Measurements from ENCODE around the gene TRMT6.

The TRMT6 gene

DNA sequence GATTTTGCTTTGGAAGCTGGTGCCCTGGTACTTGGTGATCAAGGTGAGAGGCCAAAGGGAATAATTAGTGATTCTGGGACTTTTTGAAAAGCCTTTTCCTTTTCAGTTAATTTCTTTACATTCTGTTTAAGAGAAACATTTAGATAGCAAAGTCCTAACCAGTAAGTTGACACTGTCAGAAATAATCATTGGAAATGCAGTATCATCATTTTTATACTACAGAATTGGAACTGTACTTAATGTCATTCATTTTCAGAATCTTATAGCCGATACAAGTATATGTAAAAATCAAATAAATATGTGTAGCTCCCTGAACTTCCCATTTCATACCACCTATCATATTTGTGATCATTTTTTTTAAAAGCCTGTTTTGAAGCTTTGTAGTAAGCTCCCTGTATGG, 27.6 kb upstream of the TRMT6 start:
- H3F3A ChIP-seq (ENCODE audit: control insufficient read depth, insufficient read depth) = no peaks in the 10 kb centered on the region
- no peaks in the 10 kb centered on the region for H3K4me1 ChIP-seq (ENCODE audit: control insufficient read depth, low read length)
- peaks cover 95% of the 10 kb centered on the region for H3K36me3 ChIP-seq (ENCODE audit: control insufficient read depth, low read length)
- H3K9me3 ChIP-seq (ENCODE audit: control insufficient read depth, insufficient read depth, low read length) = no peaks in the 10 kb centered on the region
- H3K79me2 ChIP-seq (ENCODE audit: control insufficient read depth, low read length) = no peaks in the 10 kb centered on the region
- no peak overlapping the region for H3K27ac ChIP-seq (ENCODE audit: low read depth, low read length)
- H3K4me2 ChIP-seq (ENCODE audit: low read length) = no peak overlapping the region
- no peaks in the 10 kb centered on the region for H4K20me1 ChIP-seq (ENCODE audit: control insufficient read depth, insufficient read depth, low read depth, low read length)
- H3K27me3 ChIP-seq (ENCODE audit: control insufficient read depth, low read length) = no peaks in the 10 kb centered on the region
- no peak for TF ChIP-seq EZH2phosphoT487 (IDR thresholded peaks at IDR 0.05; ENCODE audit: borderline replicate concordance, low read length)
- TF ChIP-seq, protein P1, sequence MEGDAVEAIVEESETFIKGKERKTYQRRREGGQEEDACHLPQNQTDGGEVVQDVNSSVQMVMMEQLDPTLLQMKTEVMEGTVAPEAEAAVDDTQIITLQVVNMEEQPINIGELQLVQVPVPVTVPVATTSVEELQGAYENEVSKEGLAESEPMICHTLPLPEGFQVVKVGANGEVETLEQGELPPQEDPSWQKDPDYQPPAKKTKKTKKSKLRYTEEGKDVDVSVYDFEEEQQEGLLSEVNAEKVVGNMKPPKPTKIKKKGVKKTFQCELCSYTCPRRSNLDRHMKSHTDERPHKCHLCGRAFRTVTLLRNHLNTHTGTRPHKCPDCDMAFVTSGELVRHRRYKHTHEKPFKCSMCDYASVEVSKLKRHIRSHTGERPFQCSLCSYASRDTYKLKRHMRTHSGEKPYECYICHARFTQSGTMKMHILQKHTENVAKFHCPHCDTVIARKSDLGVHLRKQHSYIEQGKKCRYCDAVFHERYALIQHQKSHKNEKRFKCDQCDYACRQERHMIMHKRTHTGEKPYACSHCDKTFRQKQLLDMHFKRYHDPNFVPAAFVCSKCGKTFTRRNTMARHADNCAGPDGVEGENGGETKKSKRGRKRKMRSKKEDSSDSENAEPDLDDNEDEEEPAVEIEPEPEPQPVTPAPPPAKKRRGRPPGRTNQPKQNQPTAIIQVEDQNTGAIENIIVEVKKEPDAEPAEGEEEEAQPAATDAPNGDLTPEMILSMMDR (IDR thresholded peaks at IDR 0.05; ENCODE audit: low read depth, low read length, poor library complexity, severe bottlenecking) = no peak
- no peaks in the 10 kb centered on the region for H3K9me2 ChIP-seq (replicated peaks; ENCODE audit: control insufficient read depth, low read length)
- H3K4me3 ChIP-seq (ENCODE audit: low read length) = no peak overlapping the region

DNA sequence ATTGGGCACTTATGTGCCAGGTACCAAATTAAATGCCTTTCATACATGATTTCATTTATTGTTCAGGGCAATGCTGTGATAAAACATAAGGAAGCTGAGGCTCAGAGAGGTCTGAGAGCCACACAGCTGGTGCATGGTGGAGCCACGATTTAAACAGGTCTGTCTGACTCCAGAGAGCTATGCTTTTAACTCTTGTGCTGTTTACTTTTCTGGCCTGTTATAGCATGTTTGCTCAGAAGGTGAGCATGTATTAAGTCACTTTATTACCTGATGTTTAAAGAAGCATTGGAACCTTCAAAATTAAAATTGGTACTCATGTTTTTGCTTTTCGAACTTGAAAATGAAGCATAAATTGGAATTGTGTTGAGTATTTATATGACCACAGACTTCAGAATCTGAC, 26.9 kb upstream of the TRMT6 start:
- H3K9me2 ChIP-seq (replicated peaks; ENCODE audit: control insufficient read depth, low read length) = no peaks in the 10 kb centered on the region
- H3F3A ChIP-seq (ENCODE audit: control insufficient read depth, insufficient read depth) = no peaks in the 10 kb centered on the region
- no peak overlapping the region for H3K4me3 ChIP-seq (ENCODE audit: low read length)
- TF ChIP-seq, protein P1 (IDR thresholded peaks at IDR 0.05; ENCODE audit: low read depth, low read length, poor library complexity, severe bottlenecking) = no peak
- no peak for TF ChIP-seq EZH2phosphoT487 (IDR thresholded peaks at IDR 0.05; ENCODE audit: borderline replicate concordance, low read length)
- no peaks in the 10 kb centered on the region for H3K27me3 ChIP-seq (ENCODE audit: control insufficient read depth, low read length)
- H3K4me1 ChIP-seq (ENCODE audit: control insufficient read depth, low read length) = no peaks in the 10 kb centered on the region
- no peaks in the 10 kb centered on the region for H3K79me2 ChIP-seq (ENCODE audit: control insufficient read depth, low read length)
- no peak overlapping the region for H3K4me2 ChIP-seq (ENCODE audit: low read length)
- no peaks in the 10 kb centered on the region for H3K9me3 ChIP-seq (ENCODE audit: control insufficient read depth, insufficient read depth, low read length)
- H3K36me3 ChIP-seq (ENCODE audit: control insufficient read depth, low read length) = peaks cover 95% of the 10 kb centered on the region
- no peak overlapping the region for H3K27ac ChIP-seq (ENCODE audit: low read depth, low read length)
- no peaks in the 10 kb centered on the region for H4K20me1 ChIP-seq (ENCODE audit: control insufficient read depth, insufficient read depth, low read depth, low read length)

DNA sequence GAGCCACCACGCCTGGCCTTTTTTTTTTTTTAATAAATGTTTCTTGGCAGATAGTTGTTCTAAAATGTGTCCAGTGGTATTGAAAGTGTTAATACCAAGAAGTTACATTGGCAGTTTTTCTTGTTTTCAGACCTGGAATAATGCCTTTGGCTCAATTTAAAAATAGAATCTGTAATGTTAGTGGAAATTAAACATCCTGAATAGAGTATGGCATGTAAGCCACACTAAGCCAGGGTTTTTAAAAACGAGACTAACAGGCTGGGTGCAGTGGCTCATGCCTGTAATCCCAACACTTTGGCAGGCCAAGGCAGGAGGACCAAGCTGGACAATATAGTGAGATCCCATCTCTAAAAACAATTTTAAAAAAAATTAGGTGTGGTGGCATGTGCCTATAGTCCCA, 25.4 kb upstream of the TRMT6 start:
- H3K27ac ChIP-seq (ENCODE audit: low read depth, low read length) = no peak overlapping the region
- H3K9me2 ChIP-seq (replicated peaks; ENCODE audit: control insufficient read depth, low read length) = no peaks in the 10 kb centered on the region
- H3K27me3 ChIP-seq (ENCODE audit: control insufficient read depth, low read length) = no peaks in the 10 kb centered on the region
- no peaks in the 10 kb centered on the region for H4K20me1 ChIP-seq (ENCODE audit: control insufficient read depth, insufficient read depth, low read depth, low read length)
- H3K4me2 ChIP-seq (ENCODE audit: low read length) = no peak overlapping the region
- no peaks in the 10 kb centered on the region for H3F3A ChIP-seq (ENCODE audit: control insufficient read depth, insufficient read depth)
- TF ChIP-seq EZH2phosphoT487 (IDR thresholded peaks at IDR 0.05; ENCODE audit: borderline replicate concordance, low read length) = no peak
- TF ChIP-seq, protein P1 (IDR thresholded peaks at IDR 0.05; ENCODE audit: low read depth, low read length, poor library complexity, severe bottlenecking) = no peak
- H3K9me3 ChIP-seq (ENCODE audit: control insufficient read depth, insufficient read depth, low read length) = no peaks in the 10 kb centered on the region
- no peaks in the 10 kb centered on the region for H3K4me1 ChIP-seq (ENCODE audit: control insufficient read depth, low read length)
- no peaks in the 10 kb centered on the region for H3K79me2 ChIP-seq (ENCODE audit: control insufficient read depth, low read length)
- no peak overlapping the region for H3K4me3 ChIP-seq (ENCODE audit: low read length)
- H3K36me3 ChIP-seq (ENCODE audit: control insufficient read depth, low read length) = peaks cover 94% of the 10 kb centered on the region

GRCh38 chr20:5974531-5974930, 24.2 kb upstream of the TRMT6 start:
- no peaks in the 10 kb centered on the region for H3K9me2 ChIP-seq (replicated peaks; ENCODE audit: control insufficient read depth, low read length)
- TF ChIP-seq, protein P1 (IDR thresholded peaks at IDR 0.05; ENCODE audit: low read depth, low read length, poor library complexity, severe bottlenecking) = no peak
- TF ChIP-seq EZH2phosphoT487 (IDR thresholded peaks at IDR 0.05; ENCODE audit: borderline replicate concordance, low read length) = no peak
- no peaks in the 10 kb centered on the region for H3K4me1 ChIP-seq (ENCODE audit: control insufficient read depth, low read length)
- no peaks in the 10 kb centered on the region for H3F3A ChIP-seq (ENCODE audit: control insufficient read depth, insufficient read depth)
- peaks cover 96% of the 10 kb centered on the region for H3K36me3 ChIP-seq (ENCODE audit: control insufficient read depth, low read length)
- H3K27ac ChIP-seq (ENCODE audit: low read depth, low read length) = no peak overlapping the region
- no peaks in the 10 kb centered on the region for H3K27me3 ChIP-seq (ENCODE audit: control insufficient read depth, low read length)
- H3K79me2 ChIP-seq (ENCODE audit: control insufficient read depth, low read length) = no peaks in the 10 kb centered on the region; the same call in 1 of the 2 replicates
- H3K4me3 ChIP-seq (ENCODE audit: low read length) = no peak overlapping the region
- H3K9me3 ChIP-seq (ENCODE audit: control insufficient read depth, insufficient read depth, low read length) = no peaks in the 10 kb centered on the region
- no peak overlapping the region for H3K4me2 ChIP-seq (ENCODE audit: low read length)
- no peaks in the 10 kb centered on the region for H4K20me1 ChIP-seq (ENCODE audit: control insufficient read depth, insufficient read depth, low read depth, low read length)
